ENCODE results near the gene L3MBTL4.

The L3MBTL4 gene

DNA sequence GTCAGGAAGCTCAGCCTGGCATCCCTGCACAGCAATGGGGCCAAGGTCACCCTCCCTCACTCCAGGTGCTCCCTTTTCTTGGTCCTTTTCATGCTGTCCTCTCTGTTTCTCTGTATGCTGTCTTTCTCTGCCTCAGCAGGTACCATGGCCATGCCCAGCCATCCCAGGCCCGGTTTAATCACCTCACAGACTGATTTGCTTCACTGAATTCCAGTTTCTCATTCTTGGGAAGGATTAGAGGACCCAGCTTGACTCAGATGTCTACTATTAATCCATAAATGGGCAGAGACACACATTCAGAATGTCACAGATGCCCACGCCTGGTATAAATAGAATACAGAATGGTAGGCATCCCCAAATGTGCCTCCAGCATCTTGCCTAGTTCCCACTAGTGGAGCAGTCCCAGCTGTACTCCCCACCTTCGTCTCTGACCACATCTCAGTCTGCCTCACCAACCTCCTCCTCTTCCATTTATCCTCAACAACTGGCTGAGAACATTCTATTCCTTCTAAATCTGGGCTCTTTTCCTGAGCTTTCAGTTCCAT, 14.2 kb upstream of the L3MBTL4 start:
- no peak for DNase-seq
- Histone ChIP-seq H3K27me3 (replicated peaks) (no peaks in the 10 kb centered on the region), H3K36me3 (replicated peaks) (no peaks in the 10 kb centered on the region), H3K4me3 (ENCODE audit: low read depth, low read length) (no peak overlapping the region), H3K27ac (no peak overlapping the region)
- in situ Hi-C loops (cut with HindIII; ENCODE audit: low pct_ligation_motif_present, low sequenced_read_pairs) = no loop called here
- TF ChIP-seq CTCF (IDR thresholded peaks at IDR 0.05; ENCODE audit: low read depth, low read length, missing control alignments) = no peak

DNA sequence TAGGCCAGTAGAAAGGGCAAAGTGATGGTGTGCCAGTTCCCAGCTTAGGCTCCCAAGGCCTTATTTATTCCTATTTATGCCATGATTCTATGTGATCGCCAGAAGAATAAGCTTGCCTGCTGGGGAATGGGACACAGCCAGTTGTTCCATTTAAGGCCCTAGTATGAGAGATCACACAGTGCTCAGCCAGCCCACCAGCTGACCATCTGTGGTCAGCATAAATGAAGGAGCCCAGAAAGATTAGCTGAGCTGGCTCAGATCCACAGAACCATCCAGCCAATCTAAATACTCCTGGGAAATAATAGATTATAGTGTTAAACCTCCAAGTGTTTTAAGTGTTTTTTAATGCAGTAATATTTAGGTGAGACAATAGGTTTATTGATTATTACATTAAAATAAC, 12.6 kb upstream of the L3MBTL4 start:
- Histone ChIP-seq H3K27ac (no peak overlapping the region), H3K27me3 (replicated peaks) (no peaks in the 10 kb centered on the region), H3K4me3 (ENCODE audit: low read depth, low read length) (no peak overlapping the region), H3K36me3 (replicated peaks) (no peaks in the 10 kb centered on the region)
- in situ Hi-C loops (cut with HindIII; ENCODE audit: low pct_ligation_motif_present, low sequenced_read_pairs) = no loop called here
- DNase-seq = no peak
- TF ChIP-seq CTCF (IDR thresholded peaks at IDR 0.05; ENCODE audit: low read depth, low read length, missing control alignments) = no peak

DNA sequence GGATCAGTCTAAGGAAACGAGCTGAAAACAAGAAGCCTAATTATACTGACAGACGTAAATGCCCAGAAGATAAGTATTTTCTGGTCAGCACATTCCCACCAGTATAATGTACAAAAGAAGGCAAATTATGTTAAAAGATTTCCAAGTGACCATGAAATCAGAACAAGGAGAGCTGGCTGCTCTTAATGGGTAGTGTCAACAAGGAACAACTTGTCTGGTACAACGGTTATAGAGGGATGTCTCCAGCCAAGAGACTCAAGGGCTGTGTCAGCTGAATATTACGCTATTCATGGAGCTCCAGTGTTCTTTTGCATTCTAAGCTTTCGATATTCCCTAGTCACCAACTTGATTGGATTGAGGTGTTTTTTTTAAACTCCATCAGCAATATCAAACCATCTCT, 8.6 kb upstream of the L3MBTL4 start:
- no peaks in the 10 kb centered on the region for H3K36me3 ChIP-seq (replicated peaks)
- no peak overlapping the region for H3K27ac ChIP-seq
- no peak for DNase-seq
- in situ Hi-C loops (cut with HindIII; ENCODE audit: low pct_ligation_motif_present, low sequenced_read_pairs) = no loop called here
- no peak overlapping the region for H3K4me3 ChIP-seq (ENCODE audit: low read depth, low read length)
- H3K27me3 ChIP-seq (replicated peaks) = no peaks in the 10 kb centered on the region
- TF ChIP-seq CTCF (IDR thresholded peaks at IDR 0.05; ENCODE audit: low read depth, low read length, missing control alignments) = no peak

DNA sequence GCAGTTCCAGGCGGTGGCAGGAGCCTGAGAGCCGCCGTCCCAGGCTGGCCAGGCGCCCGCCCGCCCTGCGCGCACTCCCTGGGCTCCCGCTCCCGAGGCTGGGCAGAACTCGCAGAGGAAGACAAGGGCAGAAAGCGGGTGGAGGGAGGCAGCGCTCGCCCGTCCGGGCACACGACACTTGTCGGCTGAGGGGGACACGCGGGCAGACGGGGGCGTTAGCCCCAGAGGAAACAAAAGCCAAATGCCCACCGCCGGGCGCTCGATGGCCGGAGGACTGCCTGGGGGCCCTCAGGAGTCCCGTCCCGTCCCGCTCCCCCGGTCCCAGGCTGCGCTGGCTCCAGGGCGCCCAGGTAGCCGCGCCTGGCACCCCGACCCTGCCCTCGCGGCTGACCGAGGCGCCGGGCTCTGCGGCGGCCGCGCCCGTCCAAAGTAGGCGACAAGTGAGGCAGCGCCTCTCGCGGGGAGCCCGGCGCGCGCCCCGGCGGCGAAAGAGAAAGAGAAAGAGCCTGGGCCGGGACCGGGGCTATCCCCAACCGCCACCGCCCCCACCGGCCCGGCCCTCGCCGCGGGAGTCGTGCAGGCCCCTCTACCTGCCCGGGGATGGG, 491 bp downstream of the L3MBTL4 start:
- H3K27me3 ChIP-seq (replicated peaks) = peaks cover 16% of the 10 kb centered on the region
- in situ Hi-C loops (cut with HindIII; ENCODE audit: low pct_ligation_motif_present, low sequenced_read_pairs) = no loop called here
- no peak for TF ChIP-seq CTCF (IDR thresholded peaks at IDR 0.05; ENCODE audit: low read depth, low read length, missing control alignments)
- no peak overlapping the region for H3K27ac ChIP-seq
- no peak for DNase-seq
- peak overlapping the region; percentile 48 for H3K4me3 ChIP-seq (ENCODE audit: low read depth, low read length)
- H3K36me3 ChIP-seq (replicated peaks) = no peaks in the 10 kb centered on the region

- no peak overlapping the region for H3K27ac ChIP-seq
- no peak for TF ChIP-seq CTCF (IDR thresholded peaks at IDR 0.05; ENCODE audit: low read depth, low read length, missing control alignments)
- in situ Hi-C loops (cut with HindIII; ENCODE audit: low pct_ligation_motif_present, low sequenced_read_pairs) = no loop called here
- no peaks in the 10 kb centered on the region for H3K36me3 ChIP-seq (replicated peaks)
- no peak for DNase-seq
- peak overlapping the region; percentile 3 for H3K4me3 ChIP-seq (ENCODE audit: low read depth, low read length)
- H3K27me3 ChIP-seq (replicated peaks) = peaks cover 16% of the 10 kb centered on the region
These were observed 1.1 kb downstream of the L3MBTL4 start for GRCh38 chr18:6413579-6414117.
